BLaER1 (cell line): ENCODE measurements around the gene DNHD1.

Experiments used
- H3K27ac ChIP-seq: shearing (Covaris generic); formaldehyde crosslinking; 2 replicates; pipeline ENCODE4 v1.8.1; 2022
- H3K27me3 ChIP-seq: shearing (Covaris generic); formaldehyde crosslinking; 2 replicates; pipeline ENCODE4 v1.8.1; 2022
- H3K36me3 ChIP-seq: shearing (Covaris generic); formaldehyde crosslinking; 2 replicates; pipeline ENCODE4 v1.8.1; 2022
- H3K4me1 ChIP-seq: shearing (Covaris generic); formaldehyde crosslinking; 2 replicates; pipeline ENCODE4 v1.8.1; 2022
- H3K4me2 ChIP-seq: shearing (Covaris generic); formaldehyde crosslinking; 2 replicates; pipeline ENCODE4 v1.8.1; 2022
- H3K4me3 ChIP-seq: shearing (Covaris generic); formaldehyde crosslinking; 2 replicates; pipeline ENCODE4 v1.8.1; 2022
- H3K9ac ChIP-seq: shearing (Covaris generic); formaldehyde crosslinking; 2 replicates; pipeline ENCODE4 v1.8.1; 2022
- H3K9me3 ChIP-seq: shearing (Covaris generic); formaldehyde crosslinking; 2 replicates; pipeline ENCODE4 v1.8.1; 2022
- H4K20me1 ChIP-seq: shearing (Covaris generic); formaldehyde crosslinking; 2 replicates; pipeline ENCODE4 v1.8.1; 2022
- Cebpa-rat ChIP-seq: shearing (Covaris generic); IDR thresholded peaks from 2 replicates; pipeline ENCODE4 v1.8.1; 2022

DNHD1 gene

DNA sequence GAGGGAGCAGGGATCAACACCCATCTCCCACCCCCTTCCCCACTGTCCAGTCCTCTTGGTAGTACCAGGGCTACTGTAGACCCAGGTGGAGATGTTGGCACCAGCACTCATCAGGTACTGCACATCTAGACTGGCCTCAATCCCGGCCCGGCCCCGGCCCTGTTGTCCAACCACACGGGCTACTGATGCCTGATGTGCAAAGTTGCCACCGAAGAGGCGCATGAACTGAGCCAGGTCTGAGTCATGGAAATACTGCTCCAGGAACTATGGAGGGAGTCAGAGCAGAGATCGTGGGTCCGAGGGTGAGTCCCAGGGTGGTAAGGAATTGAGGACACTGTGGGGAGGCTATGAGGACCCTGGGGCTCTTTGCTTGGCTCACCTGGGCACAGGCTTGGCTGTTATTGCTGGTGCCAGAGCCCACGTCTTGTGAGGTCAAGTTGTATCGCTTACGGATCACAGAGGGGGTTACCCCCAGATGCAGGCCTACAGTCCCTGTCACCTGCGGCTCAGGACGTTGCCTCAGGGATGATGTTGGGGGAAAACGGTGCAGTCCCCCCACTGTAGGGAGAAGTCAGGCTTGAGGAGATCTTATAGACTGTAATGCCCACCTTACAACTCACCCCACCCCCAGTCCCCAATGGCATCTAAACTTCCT, 119.6 kb downstream of the DNHD1 start:
- Histone ChIP-seq H3K27ac (no peak overlapping the region), H3K36me3 (peaks cover 33% of the 10 kb centered on the region), H4K20me1 (peaks cover 2% of the 10 kb centered on the region; the same call in 1 of the 2 replicates), H3K4me3 (no peak overlapping the region), H3K9ac (no peak overlapping the region), H3K27me3 (no peaks in the 10 kb centered on the region), H3K4me2 (no peak overlapping the region), H3K4me1 (peaks cover 37% of the 10 kb centered on the region), H3K9me3 (no peaks in the 10 kb centered on the region)
- TF ChIP-seq Cebpa-rat, result no peak

DNA sequence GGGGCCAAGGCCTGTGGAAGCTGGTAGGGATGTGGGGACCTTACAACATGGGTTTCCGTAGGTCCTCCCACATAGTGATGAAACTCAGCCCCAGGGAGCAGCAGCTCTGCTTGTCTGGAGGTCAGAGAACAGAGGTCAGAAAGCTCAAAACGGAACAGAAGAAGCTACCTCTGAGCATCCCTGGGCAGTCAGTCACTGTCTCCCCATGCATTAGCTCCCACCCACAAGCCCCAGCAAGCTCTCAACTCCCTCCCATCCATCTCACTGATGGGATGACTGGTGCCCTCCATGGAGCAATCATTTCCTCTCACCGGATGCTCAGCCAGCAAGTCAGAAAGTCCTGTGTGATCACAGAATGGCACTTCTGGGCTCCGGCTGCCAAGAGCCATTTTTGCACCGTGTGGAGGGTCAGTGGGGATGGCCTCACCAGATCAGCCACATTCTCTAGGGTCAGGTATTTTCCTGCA, 120.3 kb downstream of the DNHD1 start:
- H3K36me3 ChIP-seq, result peaks cover 34% of the 10 kb centered on the region
- peaks cover 44% of the 10 kb centered on the region for H3K4me1 ChIP-seq
- H3K4me2 ChIP-seq, result peak overlapping the region; percentile 98
- TF ChIP-seq Cebpa-rat, result no peak
- no peak overlapping the region for H3K4me3 ChIP-seq
- H3K27me3 ChIP-seq, result no peaks in the 10 kb centered on the region
- no peaks in the 10 kb centered on the region for H3K9me3 ChIP-seq
- H3K27ac ChIP-seq, result no peak overlapping the region
- no peak overlapping the region for H3K9ac ChIP-seq
- no peaks in the 10 kb centered on the region for H4K20me1 ChIP-seq

DNA sequence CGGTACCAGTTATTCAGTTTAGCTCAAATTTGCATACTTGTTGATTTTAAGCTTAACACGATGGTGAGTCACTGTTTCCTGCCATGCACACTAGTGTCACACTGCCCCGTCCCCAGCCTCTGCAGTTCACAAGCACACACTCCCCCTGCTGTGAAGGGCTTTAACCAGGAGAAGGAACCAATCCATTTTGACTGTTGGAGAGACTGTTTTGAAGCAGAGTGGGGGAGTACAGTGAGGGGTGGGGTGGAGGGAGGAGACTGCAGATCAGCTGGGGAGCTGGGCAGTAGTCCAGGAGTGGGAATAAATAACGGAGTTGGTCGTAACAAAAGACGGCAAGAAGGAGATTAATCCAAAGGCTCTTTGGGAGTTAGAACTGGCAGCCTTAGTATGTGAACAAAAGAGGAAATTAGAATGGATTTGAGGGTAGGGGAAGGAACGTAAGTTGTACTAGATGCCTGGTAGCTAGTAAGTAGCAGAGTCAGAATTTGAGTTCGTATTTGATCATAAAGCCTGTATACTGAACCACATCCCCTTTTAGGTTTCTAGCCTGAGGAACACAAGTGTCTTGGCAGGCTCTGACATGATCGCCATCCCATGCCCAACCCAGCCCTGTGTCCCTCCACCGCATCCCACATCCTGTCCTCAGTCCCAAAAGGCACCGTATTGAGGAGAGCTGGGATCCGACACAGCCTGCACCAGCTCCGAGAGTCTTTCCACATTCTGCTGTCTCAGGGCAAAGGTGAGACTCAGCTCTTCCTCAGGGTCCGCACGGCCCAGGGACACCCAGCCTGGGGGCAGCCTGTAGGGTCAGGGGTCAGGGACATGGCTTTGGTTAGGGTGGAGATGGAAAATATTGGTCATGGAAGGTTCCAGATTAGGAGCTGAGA, 121.3 kb downstream of the DNHD1 start:
- Histone ChIP-seq H3K4me1 (peaks cover 43% of the 10 kb centered on the region), H3K27ac (peak overlapping the region; percentile 84)
- no peak for TF ChIP-seq Cebpa-rat

DNA sequence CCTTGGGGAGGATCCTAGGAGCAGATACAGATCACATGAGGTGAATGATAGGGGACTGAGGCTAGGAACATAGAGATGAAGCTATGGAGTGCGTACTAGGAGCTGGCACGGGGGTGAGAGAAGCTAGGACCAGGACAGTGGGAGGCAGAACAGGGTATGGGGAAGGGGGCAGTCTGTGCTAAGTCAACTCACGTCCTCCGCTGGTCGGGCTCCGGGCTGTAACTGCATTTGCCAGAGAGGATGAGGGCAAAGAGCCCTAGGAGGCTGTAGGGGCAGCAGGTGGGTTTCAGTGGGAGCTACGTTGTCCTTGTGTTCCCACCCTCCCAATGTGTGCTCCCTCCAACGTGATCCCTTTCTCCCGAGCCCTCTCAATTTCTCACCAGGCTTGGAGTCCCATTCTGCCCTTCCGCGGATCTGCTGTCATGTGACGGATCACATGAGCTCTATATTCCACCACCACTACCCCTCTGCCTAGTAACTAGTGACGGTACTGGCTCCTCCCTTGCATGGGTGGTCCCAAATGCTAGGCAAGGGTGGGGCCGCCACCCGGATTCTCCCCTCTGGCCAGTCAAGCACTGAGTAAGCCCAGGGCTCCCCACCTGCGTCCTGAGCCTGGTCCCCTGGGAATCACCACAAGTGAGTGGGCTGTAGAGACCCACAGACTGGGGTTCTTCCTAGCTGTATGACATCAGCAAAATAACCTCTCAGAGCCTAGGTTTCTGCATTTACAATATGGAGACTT, 122.1 kb downstream of the DNHD1 start, which contains the start of gene TPP1:
TSS of gene TPP1 (minus strand) at position 419 of the 742 bp plus-strand sequence. CDS start at position 397, 22 bp downstream.
- Histone ChIP-seq H3K4me2 (peak within 1 kb of the TSS; percentile 98), H3K4me3 (peak within 1 kb of the TSS; percentile 81), H4K20me1 (no peaks in the 10 kb centered on the region), H3K9ac (peak within 1 kb of the TSS; percentile 90), H3K4me1 (peaks cover 40% of the 10 kb centered on the region), H3K27me3 (no peaks in the 10 kb centered on the region), H3K9me3 (no peaks in the 10 kb centered on the region), H3K36me3 (peaks cover 49% of the 10 kb centered on the region), H3K27ac (peak within 1 kb of the TSS; percentile 84)
- TF ChIP-seq Cebpa-rat, result no peak

More for the DNA sequence above, 121.3 kb downstream of the DNHD1 start:
- H3K4me2 ChIP-seq, result peak overlapping the region; percentile 98
- H4K20me1 ChIP-seq, result no peaks in the 10 kb centered on the region
- peak overlapping the region; percentile 81 for H3K4me3 ChIP-seq
- no peaks in the 10 kb centered on the region for H3K9me3 ChIP-seq
- no peaks in the 10 kb centered on the region for H3K27me3 ChIP-seq
- H3K9ac ChIP-seq, result peak overlapping the region; percentile 90
- H3K36me3 ChIP-seq, result peaks cover 44% of the 10 kb centered on the region

- Histone ChIP-seq H3K27me3 (no peaks in the 10 kb centered on the region), H3K27ac (no peak overlapping the region), H3K9ac (no peak overlapping the region), H4K20me1 (no peaks in the 10 kb centered on the region), H3K36me3 (peaks cover 49% of the 10 kb centered on the region), H3K9me3 (no peaks in the 10 kb centered on the region), H3K4me2 (no peak overlapping the region), H3K4me1 (peaks cover 40% of the 10 kb centered on the region), H3K4me3 (no peak overlapping the region)
- TF ChIP-seq Cebpa-rat, result no peak
These were observed 123.6 kb downstream of the DNHD1 start for GRCh38 chr11:6620636-6621035.
